Upper lobe of left lung (tissue), 4 donors: Measurements from ENCODE around the gene SPATA1.

Experiments
- EP300 ChIP-seq, 4 donors: sonication (generic); formaldehyde crosslinking; IDR thresholded peaks; one replicate each; pipeline ENCODE4 v1.5.1; 2017; ENCODE audit warnings: antibody characterized with exemption in 4 of 4, control low read depth in 2 of 4
- POLR2A ChIP-seq, 4 donors: fragments of 450-650 bp; IDR thresholded peaks; one replicate each; pipeline ENCODE4 v1.5.1; 2016 to 2017; ENCODE audit warnings: antibody characterized with exemption in 4 of 4, mild to moderate bottlenecking in 2 of 4
- POLR2AphosphoS5 ChIP-seq, 2 donors: sonication (generic); formaldehyde crosslinking; IDR thresholded peaks; one replicate each; pipeline ENCODE4 v1.5.1; 2017; ENCODE audit warnings: antibody characterized with exemption in 2 of 2
- TF ChIP-seq, protein P1 (sequence below), 6 experiments: fragments of 450-650 bp in 4 of 6; fragments of 200-600 bp in 2 of 6; sonication (generic) in 2 of 6; IDR thresholded peaks; one replicate each; pipeline ENCODE4 v1.5.1; 2016 to 2019; ENCODE audit warnings: antibody characterized with exemption in 6 of 6

DNA sequence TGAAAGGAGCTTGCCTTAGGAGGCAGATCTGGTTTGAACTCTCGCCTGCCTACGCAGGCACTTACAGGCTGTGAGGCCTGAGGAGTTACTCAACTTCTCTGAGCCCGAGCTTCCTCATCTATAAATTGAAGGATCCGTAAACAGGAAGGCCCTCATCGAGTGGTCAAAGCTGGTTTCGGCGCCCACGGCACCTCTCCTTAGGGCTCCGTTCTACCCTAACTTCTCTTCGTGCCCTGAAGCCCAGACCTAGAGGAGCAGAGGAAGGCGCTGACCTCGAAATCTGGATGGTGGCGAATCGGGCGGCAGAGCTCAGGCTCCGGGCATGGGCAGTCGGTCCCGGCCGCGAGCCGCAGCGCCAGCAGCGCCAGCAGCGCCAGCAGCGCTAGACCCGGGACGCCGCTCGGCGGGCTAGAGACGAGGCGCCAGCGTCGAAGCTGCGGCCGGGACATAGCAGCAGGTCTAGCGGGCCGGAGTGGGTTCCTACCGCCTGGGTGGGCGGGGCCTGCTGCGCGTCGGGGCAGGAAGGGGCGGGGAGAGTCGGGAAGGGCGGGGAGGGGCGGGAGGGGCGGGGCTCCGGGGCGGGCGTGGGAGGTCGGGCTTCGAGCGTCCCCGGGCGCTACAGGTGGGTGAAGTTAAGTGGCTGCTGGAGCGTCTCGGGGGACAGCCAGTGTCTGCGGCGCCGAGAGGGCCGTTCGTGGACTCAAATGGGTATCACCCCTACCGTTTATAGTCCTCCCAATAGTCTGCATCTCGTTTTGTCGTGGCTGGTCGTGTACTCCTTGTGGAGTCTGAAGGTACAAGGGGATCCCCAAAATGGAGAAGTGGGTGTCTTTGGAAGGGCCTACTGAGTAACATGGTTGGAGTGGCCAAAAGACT is 68.0 kb downstream of the SPATA1 start, which contains the start of gene CTBS:
- TF ChIP-seq, protein P1, sequence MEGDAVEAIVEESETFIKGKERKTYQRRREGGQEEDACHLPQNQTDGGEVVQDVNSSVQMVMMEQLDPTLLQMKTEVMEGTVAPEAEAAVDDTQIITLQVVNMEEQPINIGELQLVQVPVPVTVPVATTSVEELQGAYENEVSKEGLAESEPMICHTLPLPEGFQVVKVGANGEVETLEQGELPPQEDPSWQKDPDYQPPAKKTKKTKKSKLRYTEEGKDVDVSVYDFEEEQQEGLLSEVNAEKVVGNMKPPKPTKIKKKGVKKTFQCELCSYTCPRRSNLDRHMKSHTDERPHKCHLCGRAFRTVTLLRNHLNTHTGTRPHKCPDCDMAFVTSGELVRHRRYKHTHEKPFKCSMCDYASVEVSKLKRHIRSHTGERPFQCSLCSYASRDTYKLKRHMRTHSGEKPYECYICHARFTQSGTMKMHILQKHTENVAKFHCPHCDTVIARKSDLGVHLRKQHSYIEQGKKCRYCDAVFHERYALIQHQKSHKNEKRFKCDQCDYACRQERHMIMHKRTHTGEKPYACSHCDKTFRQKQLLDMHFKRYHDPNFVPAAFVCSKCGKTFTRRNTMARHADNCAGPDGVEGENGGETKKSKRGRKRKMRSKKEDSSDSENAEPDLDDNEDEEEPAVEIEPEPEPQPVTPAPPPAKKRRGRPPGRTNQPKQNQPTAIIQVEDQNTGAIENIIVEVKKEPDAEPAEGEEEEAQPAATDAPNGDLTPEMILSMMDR (IDR thresholded peaks at IDR 0.05) = no peak
- TF ChIP-seq POLR2A (IDR thresholded peaks at IDR 0.05) (peak in 3 of 4 donors; percentile 58 to 86 (median 82)), POLR2AphosphoS5 (IDR thresholded peaks at IDR 0.05) (peak; percentile 92 to 93), EP300 (IDR thresholded peaks at IDR 0.05) (peak in 1 of 4 donors; percentile 44)
